Measurements from ENCODE around the gene OR5H1. TPM values are rescaled to one million over a fixed set of nuclear protein-coding genes. Genes with fewer than 3 reads are reported as not detected.

Gene OR5H1
- total RNA-seq, 1 experiment from 2014 or later: not detected

- Histone ChIP-seq H2AFZ (ENCODE audit: low read length) (no peak overlapping the region), H4K5ac (ENCODE audit: insufficient read length, low read depth, low read length) (no peak overlapping the region), H3K14ac (ENCODE audit: insufficient read depth, low read length) (no peak overlapping the region), H4K8ac (replicated peaks; ENCODE audit: insufficient read length, low read depth, low read length) (no peak overlapping the region), H2BK15ac (ENCODE audit: low read depth, low read length) (no peak overlapping the region), H3K27ac (ENCODE audit: insufficient read length, low read depth, low read length) (no peak overlapping the region), H3T11ph (ENCODE audit: low read length) (no peak overlapping the region), H3K56ac (ENCODE audit: insufficient read length, low read depth, low read length) (no peak overlapping the region), H2BK20ac (ENCODE audit: low read depth, low read length, poor library complexity, severe bottlenecking) (no peak overlapping the region), H3K79me1 (ENCODE audit: insufficient read depth, low read depth, low read length, poor library complexity, severe bottlenecking) (no peaks in the 10 kb centered on the region), H2BK120ac (ENCODE audit: low read depth, low read length, poor library complexity, severe bottlenecking) (no peak overlapping the region), H2BK5ac (ENCODE audit: insufficient read length, low read length) (no peak overlapping the region), H4K91ac (ENCODE audit: insufficient read length, low read depth, low read length) (no peak overlapping the region), H3K23me2 (ENCODE audit: insufficient read length, low read depth, low read length, poor library complexity, severe bottlenecking) (no peaks in the 10 kb centered on the region), H3K27me3 (ENCODE audit: insufficient read depth, low read length) (no peaks in the 10 kb centered on the region), H3K4ac (ENCODE audit: low read depth, low read length) (no peak overlapping the region), H3K18ac (ENCODE audit: insufficient read length, low read depth, low read length) (no peak overlapping the region), H3K9me3 (ENCODE audit: control insufficient read depth, low read depth, low read length) (no peaks in the 10 kb centered on the region), H2BK12ac (ENCODE audit: insufficient read length, low read depth, low read length) (no peak overlapping the region), H3K23ac (ENCODE audit: insufficient read length, low read depth, low read length) (no peak overlapping the region), H3K4me2 (ENCODE audit: insufficient read depth, insufficient read length, low read length) (no peak overlapping the region), H3K9ac (ENCODE audit: extremely low read depth, insufficient read length, low read length) (no peak overlapping the region), H3K4me1 (ENCODE audit: insufficient read depth, low read length) (no peaks in the 10 kb centered on the region), H4K20me1 (ENCODE audit: control insufficient read depth, insufficient read depth, insufficient read length) (no peaks in the 10 kb centered on the region), H2AK5ac (ENCODE audit: insufficient read length, low read length) (no peak overlapping the region), H3K79me2 (ENCODE audit: insufficient read depth, low read length) (no peaks in the 10 kb centered on the region)
- no peaks in the 10 kb centered on the region for H3K36me3 Mint-ChIP-seq (ENCODE audit: insufficient read depth in 1 of 3, low read depth in 3 of 3)
- no peaks in the 10 kb centered on the region; a peak in 1 of 5 replicates for H3K9me3 Mint-ChIP-seq
- H3K4me3 Mint-ChIP-seq: no peak overlapping the region
- no peaks in the 10 kb centered on the region for H3K27me3 Mint-ChIP-seq (ENCODE audit: low read depth)
- H3K4me1 Mint-ChIP-seq: peaks cover 17 to 22% of the 10 kb centered on the region in 2 experiments
- TF ChIP-seq, protein P1, sequence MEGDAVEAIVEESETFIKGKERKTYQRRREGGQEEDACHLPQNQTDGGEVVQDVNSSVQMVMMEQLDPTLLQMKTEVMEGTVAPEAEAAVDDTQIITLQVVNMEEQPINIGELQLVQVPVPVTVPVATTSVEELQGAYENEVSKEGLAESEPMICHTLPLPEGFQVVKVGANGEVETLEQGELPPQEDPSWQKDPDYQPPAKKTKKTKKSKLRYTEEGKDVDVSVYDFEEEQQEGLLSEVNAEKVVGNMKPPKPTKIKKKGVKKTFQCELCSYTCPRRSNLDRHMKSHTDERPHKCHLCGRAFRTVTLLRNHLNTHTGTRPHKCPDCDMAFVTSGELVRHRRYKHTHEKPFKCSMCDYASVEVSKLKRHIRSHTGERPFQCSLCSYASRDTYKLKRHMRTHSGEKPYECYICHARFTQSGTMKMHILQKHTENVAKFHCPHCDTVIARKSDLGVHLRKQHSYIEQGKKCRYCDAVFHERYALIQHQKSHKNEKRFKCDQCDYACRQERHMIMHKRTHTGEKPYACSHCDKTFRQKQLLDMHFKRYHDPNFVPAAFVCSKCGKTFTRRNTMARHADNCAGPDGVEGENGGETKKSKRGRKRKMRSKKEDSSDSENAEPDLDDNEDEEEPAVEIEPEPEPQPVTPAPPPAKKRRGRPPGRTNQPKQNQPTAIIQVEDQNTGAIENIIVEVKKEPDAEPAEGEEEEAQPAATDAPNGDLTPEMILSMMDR (conservative IDR thresholded peaks at IDR 0.05): no peak
- no peak for DNase-seq
- no peak overlapping the region for H3K27ac Mint-ChIP-seq
These were observed 10.0 kb downstream of the OR5H1 start for GRCh38 chr3:98140531-98140930.
